IMR-90 (cell line): Measurements from ENCODE around the gene NKD1. TPM values are rescaled to one million over a fixed set of nuclear protein-coding genes. Genes with fewer than 3 reads are reported as not detected.

Experiments
- ATAC-seq: fragments of 200-7000 bp; cut with Tn5 transposase; 2 replicates; pipeline ENCODE4 v1.9.1; 2020; ENCODE audit warnings: low read depth, mild to moderate bottlenecking, moderate library complexity
- BruUV-seq: library from RNA; stranded (reverse); fragments of 400-500 nt; replicated peaks from 2 replicates; lab custom pipeline; 2021; lab: Mats Ljungman, UMichigan
- CTCF ChIA-PET: fragments of 300-600 bp; formaldehyde crosslinking; extraction: SDS; loops from one replicate; lab custom pipeline; 2021; ENCODE audit warnings: antibody characterized with exemption; lab: Yijun Ruan, JAX
- POLR2A ChIA-PET: fragments of 300-600 bp; sonication (Branson Sonifier 250); formaldehyde crosslinking; loops from one replicate; lab custom pipeline; 2022; ENCODE audit warnings: antibody characterized with exemption; ENCODE audit not compliant: unreplicated experiment; lab: Charles Lee
- DNase-seq: peaks from one replicate; pipeline ENCODE4 v3.0.0; 2013
- H2AFZ ChIP-seq: replicated peaks from 2 replicates; pipeline ENCODE3; 2013; ENCODE audit warnings: low read length, mild to moderate bottlenecking; ENCODE audit not compliant: poor library complexity
- H2AK5ac ChIP-seq: 2 replicates; pipeline ENCODE4 v1.6.1; 2013; ENCODE audit warnings: low read depth, low read length, inconsistent platforms
- H2AK9ac ChIP-seq: replicated peaks from 2 replicates; pipeline ENCODE3; 2013; ENCODE audit warnings: mild to moderate bottlenecking, low read depth, low read length, moderate library complexity; ENCODE audit not compliant: poor library complexity
- H2BK120ac ChIP-seq: 2 replicates; pipeline ENCODE4 v1.6.1; 2013; ENCODE audit warnings: low read depth, low read length, inconsistent platforms
- H2BK15ac ChIP-seq: 3 replicates; pipeline ENCODE4 v1.6.1; 2013; ENCODE audit warnings: low read depth, low read length, inconsistent platforms
- H2BK20ac ChIP-seq: 2 replicates; pipeline ENCODE4 v1.6.1; 2013; ENCODE audit warnings: low read depth, mild to moderate bottlenecking, inconsistent platforms, low read length, moderate library complexity
- H2BK5ac ChIP-seq: 2 replicates; pipeline ENCODE4 v1.6.1; 2013; ENCODE audit warnings: mild to moderate bottlenecking, low read depth, low read length, inconsistent platforms; ENCODE audit not compliant: poor library complexity, severe bottlenecking
- H3K14ac ChIP-seq: replicated peaks from 2 replicates; pipeline ENCODE4 v1.6.1; 2013; ENCODE audit warnings: low read depth, low read length, inconsistent platforms
- H3K18ac ChIP-seq: 2 replicates; pipeline ENCODE4 v1.6.1; 2013; ENCODE audit warnings: low read depth, low read length, control low read depth
- H3K23ac ChIP-seq: 2 replicates; pipeline ENCODE4 v1.6.1; 2013; ENCODE audit warnings: low read depth, low read length, inconsistent platforms
- H3K27ac ChIP-seq: 2 replicates; pipeline ENCODE4 v1.5.1; 2013; ENCODE audit warnings: mild to moderate bottlenecking, control low read depth, low read length; ENCODE audit not compliant: insufficient read depth
- H3K27me3 ChIP-seq: 2 replicates; pipeline ENCODE4 v1.6.1; 2013; ENCODE audit warnings: low read length; ENCODE audit not compliant: control insufficient read depth, insufficient read depth
- H3K36me3 ChIP-seq: 2 replicates; pipeline ENCODE4 v1.6.1; 2013; ENCODE audit warnings: low read length, mixed read lengths; ENCODE audit not compliant: control insufficient read depth, insufficient read depth
- H3K4ac ChIP-seq: 2 replicates; pipeline ENCODE4 v1.6.1; 2013; ENCODE audit warnings: low read depth, low read length, inconsistent platforms
- H3K4me1 ChIP-seq: 2 replicates; pipeline ENCODE4 v1.6.1; 2013; ENCODE audit warnings: low read length, mixed read lengths; ENCODE audit not compliant: control insufficient read depth, insufficient read depth
- H3K4me2 ChIP-seq: 2 replicates; pipeline ENCODE4 v1.6.1; 2013; ENCODE audit warnings: low read depth, mild to moderate bottlenecking, control low read depth, low read length, moderate library complexity
- H3K4me3 ChIP-seq: 2 replicates; pipeline ENCODE4 v1.5.1; 2013; ENCODE audit warnings: low read depth, mild to moderate bottlenecking, control low read depth, low read length, moderate library complexity; ENCODE audit not compliant: insufficient read depth
- H3K56ac ChIP-seq: 2 replicates; pipeline ENCODE4 v1.6.1; 2013; ENCODE audit warnings: low read length, inconsistent platforms; ENCODE audit not compliant: insufficient read depth; ENCODE audit errors: extremely low read depth
- H3K79me1 ChIP-seq, 2 experiments: 2 replicates each; pipeline ENCODE4 v1.6.1; 2013; ENCODE audit warnings: low read length in 2 of 2, inconsistent platforms in 1 of 2, low read depth in 1 of 2
- H3K9ac ChIP-seq: 2 replicates; pipeline ENCODE4 v1.6.1; 2013; ENCODE audit warnings: low read depth, low read length, control low read depth
- H3K9me1 ChIP-seq: 2 replicates; pipeline ENCODE4 v1.6.1; 2013; ENCODE audit warnings: low read length, inconsistent platforms; ENCODE audit not compliant: insufficient read depth
- H3K9me3 ChIP-seq: 2 replicates; pipeline ENCODE4 v1.6.1; 2013; ENCODE audit warnings: low read length; ENCODE audit not compliant: control insufficient read depth, insufficient read depth
- H4K20me1 ChIP-seq: 2 replicates; pipeline ENCODE4 v1.6.1; 2013; ENCODE audit warnings: low read length, inconsistent platforms; ENCODE audit not compliant: insufficient read depth
- H4K5ac ChIP-seq: 2 replicates; pipeline ENCODE4 v1.6.1; 2013; ENCODE audit warnings: mild to moderate bottlenecking, low read depth, low read length, control low read depth
- H4K8ac ChIP-seq, 2 experiments: 2 replicates each; pipeline ENCODE4 v1.6.1; 2013; ENCODE audit warnings: low read depth in 2 of 2, low read length in 2 of 2, control low read depth in 1 of 2, inconsistent platforms in 1 of 2
- H4K91ac ChIP-seq: 2 replicates; pipeline ENCODE4 v1.6.1; 2013; ENCODE audit warnings: low read depth, low read length, inconsistent platforms; ENCODE audit not compliant: insufficient read depth
- BHLHE40 ChIP-seq: fragments of 150-350 bp; IDR thresholded peaks from 2 replicates; pipeline ENCODE4 v1.6.1; 2016; ENCODE audit warnings: mild to moderate bottlenecking, low read depth, low read length
- FOS ChIP-seq: fragments of 150-350 bp; IDR thresholded peaks from 2 replicates; pipeline ENCODE4 v1.6.1; 2016; ENCODE audit warnings: low read depth, low read length
- MAFK ChIP-seq: IDR thresholded peaks from 2 replicates; pipeline ENCODE4 v1.6.1; 2012; ENCODE audit warnings: low read depth, low read length, improper control_type of control experiment
- RAD21 ChIP-seq: IDR thresholded peaks from 2 replicates; pipeline ENCODE4 v1.6.1; 2012; ENCODE audit warnings: low read length, improper control_type of control experiment
- SMC3 ChIP-seq: fragments of 150-350 bp; IDR thresholded peaks from 2 replicates; pipeline ENCODE4 v1.6.1; 2016; ENCODE audit warnings: low read depth, mild to moderate bottlenecking, antibody characterized with exemption, low read length, moderate library complexity
- WGBS, 2 experiments: methylation state at CpG; one replicate each; pipeline versions ENCODE4 v1.1.5 to v1.1.7; 2013; ENCODE audit warnings: missing lambda C conversion rate in 2 of 2; ENCODE audit not compliant: insufficient read length in 1 of 2; ENCODE audit errors: extremely low coverage in 2 of 2; 5-methylcytosine and 5-hydroxymethylcytosine counted together
- dilution Hi-C: fragments of 300-500 bp; cut with HindIII; formaldehyde crosslinking; loops from one replicate; pipeline ENCODE4 v1.14.3; 2018; ENCODE audit warnings: low sequenced_read_pairs; ENCODE audit not compliant: unreplicated experiment
- in situ Hi-C: fragments of 300-500 bp; cut with MboI; formaldehyde crosslinking; loops from 3 replicates; pipeline ENCODE4 v1.14.3; 2019; ENCODE audit warnings: low sequenced_read_pairs, inconsistent platforms, mixed read lengths
- intact Hi-C: fragments of 100-400 bp; cut with micrococcal nuclease; formaldehyde crosslinking; loops from 2 replicates; pipeline ENCODE4 v1.10.0; 2022
- polyA plus RNA-seq, 3 experiments: library from polyadenylated mRNA; depleted of rRNA; stranded (reverse); fragments of >200 nt; gene quantifications; 2 replicates each; pipeline ENCODE4 v1.2.3, GENCODE V29; 2012; ENCODE audit warnings: low replicate concordance in 1 of 3
- total RNA-seq: library from RNA; depleted of rRNA; stranded (reverse); fragments of >200 nt; gene quantifications from 2 replicates; pipeline ENCODE4 v1.2.3, GENCODE V29; 2012
- TF ChIP-seq, protein P1 (sequence below): conservative IDR thresholded peaks from 2 replicates; pipeline ENCODE4 v1.5.1; 2012; ENCODE audit warnings: mild to moderate bottlenecking, low read depth, low read length, improper control_type of control experiment

Gene NKD1
- total and polyA plus RNA-seq, 2 of the 4 experiments (the other 2 are of a cell fraction), result not detected

DNA sequence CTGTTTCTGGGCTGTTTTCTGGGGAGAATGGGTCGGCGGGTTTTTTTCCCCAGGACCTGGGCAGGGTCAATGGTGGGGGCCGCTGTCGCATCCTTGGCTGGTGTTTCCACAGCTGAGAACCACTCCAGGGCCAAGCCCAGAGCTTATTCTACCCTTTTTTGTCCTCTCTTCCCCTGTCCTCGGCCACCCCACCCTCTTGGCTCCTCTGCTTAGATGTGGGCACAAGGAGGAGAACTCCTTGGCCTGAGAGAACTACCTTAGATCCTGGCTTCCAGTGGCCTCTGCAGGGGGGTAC is 149.2 kb downstream of the NKD1 start:
- Histone ChIP-seq H2BK20ac (no peak overlapping the region), H3K79me1 (no peaks in the 10 kb centered on the region), H3K27ac (no peak overlapping the region), H2AK9ac (peak overlapping the region; percentile 38), H3K4me2 (no peak overlapping the region), H3K36me3 (no peaks in the 10 kb centered on the region), H4K8ac (no peak overlapping the region), H4K5ac (0 out of 2 replicates have a peak overlapping the region, but pooled peaks have one; percentile 31), H3K18ac (no peak overlapping the region), H2AFZ (no peak overlapping the region), H3K9ac (no peak overlapping the region), H3K9me1 (0 out of 2 replicates have a peak, but pooled peaks cover 4% of the 10 kb centered on the region), H2AK5ac (no peak overlapping the region), H3K56ac (no peak overlapping the region), H3K4me1 (no peaks in the 10 kb centered on the region), H2BK15ac (no peak overlapping the region), H3K9me3 (no peaks in the 10 kb centered on the region), H3K27me3 (peaks cover 14% of the 10 kb centered on the region), H3K4ac (no peak overlapping the region), H2BK120ac (no peak overlapping the region), H3K23ac (no peak overlapping the region), H2BK5ac (no peak overlapping the region), H4K91ac (no peak overlapping the region), H3K4me3 (no peak overlapping the region), H3K14ac (no peak overlapping the region), H4K20me1 (no peaks in the 10 kb centered on the region)
- intact Hi-C loops, result no loop called here
- in situ Hi-C loops, result no loop called here
- no peak for DNase-seq
- BruUV-seq, result no TSS peak
- WGBS, 2 experiments, result no CpG with 5 or more reads among the region's 5 CpGs
- ChIA-PET POLR2A (no interaction called here), CTCF (no interaction called here)
- dilution Hi-C loops, result no loop called here
- no peak for ATAC-seq
- TF ChIP-seq, protein P1, sequence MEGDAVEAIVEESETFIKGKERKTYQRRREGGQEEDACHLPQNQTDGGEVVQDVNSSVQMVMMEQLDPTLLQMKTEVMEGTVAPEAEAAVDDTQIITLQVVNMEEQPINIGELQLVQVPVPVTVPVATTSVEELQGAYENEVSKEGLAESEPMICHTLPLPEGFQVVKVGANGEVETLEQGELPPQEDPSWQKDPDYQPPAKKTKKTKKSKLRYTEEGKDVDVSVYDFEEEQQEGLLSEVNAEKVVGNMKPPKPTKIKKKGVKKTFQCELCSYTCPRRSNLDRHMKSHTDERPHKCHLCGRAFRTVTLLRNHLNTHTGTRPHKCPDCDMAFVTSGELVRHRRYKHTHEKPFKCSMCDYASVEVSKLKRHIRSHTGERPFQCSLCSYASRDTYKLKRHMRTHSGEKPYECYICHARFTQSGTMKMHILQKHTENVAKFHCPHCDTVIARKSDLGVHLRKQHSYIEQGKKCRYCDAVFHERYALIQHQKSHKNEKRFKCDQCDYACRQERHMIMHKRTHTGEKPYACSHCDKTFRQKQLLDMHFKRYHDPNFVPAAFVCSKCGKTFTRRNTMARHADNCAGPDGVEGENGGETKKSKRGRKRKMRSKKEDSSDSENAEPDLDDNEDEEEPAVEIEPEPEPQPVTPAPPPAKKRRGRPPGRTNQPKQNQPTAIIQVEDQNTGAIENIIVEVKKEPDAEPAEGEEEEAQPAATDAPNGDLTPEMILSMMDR, result no peak
- TF ChIP-seq RAD21 (no peak), BHLHE40 (no peak), MAFK (no peak), SMC3 (no peak), FOS (no peak)
